ENCODE results near the gene AJUBA.

DNA sequence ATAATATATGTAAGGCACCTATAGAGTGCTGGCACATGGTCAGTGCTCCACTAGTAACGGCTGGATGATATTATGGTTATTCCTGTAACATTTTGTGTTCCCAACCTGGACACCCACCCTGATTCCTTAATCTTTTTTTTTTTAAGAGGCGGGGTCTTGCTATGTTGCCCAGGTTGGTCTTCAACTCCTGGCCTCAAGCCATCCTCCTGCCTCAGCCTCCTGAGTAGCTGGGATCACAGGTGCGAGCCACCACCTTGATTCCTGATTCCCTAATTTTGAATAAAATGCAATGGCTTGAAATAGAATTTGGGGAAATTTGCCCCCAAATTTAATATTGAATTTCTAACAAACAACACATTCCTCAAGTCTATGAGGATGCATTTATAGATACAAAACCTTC is 20.2 kb upstream of the AJUBA start:
- no peak for TF ChIP-seq POLR2A (IDR thresholded peaks at IDR 0.05)
- TF ChIP-seq, protein P1, sequence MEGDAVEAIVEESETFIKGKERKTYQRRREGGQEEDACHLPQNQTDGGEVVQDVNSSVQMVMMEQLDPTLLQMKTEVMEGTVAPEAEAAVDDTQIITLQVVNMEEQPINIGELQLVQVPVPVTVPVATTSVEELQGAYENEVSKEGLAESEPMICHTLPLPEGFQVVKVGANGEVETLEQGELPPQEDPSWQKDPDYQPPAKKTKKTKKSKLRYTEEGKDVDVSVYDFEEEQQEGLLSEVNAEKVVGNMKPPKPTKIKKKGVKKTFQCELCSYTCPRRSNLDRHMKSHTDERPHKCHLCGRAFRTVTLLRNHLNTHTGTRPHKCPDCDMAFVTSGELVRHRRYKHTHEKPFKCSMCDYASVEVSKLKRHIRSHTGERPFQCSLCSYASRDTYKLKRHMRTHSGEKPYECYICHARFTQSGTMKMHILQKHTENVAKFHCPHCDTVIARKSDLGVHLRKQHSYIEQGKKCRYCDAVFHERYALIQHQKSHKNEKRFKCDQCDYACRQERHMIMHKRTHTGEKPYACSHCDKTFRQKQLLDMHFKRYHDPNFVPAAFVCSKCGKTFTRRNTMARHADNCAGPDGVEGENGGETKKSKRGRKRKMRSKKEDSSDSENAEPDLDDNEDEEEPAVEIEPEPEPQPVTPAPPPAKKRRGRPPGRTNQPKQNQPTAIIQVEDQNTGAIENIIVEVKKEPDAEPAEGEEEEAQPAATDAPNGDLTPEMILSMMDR (IDR thresholded peaks at IDR 0.05), result no peak
